Measurements from ENCODE around the gene SETMAR. TPM values are rescaled to one million over a fixed set of nuclear protein-coding genes. Genes with fewer than 3 reads are reported as not detected.

Gene SETMAR
- 25.3 and 25.6 TPM in 2 replicates for total RNA-seq (2021; fragmentation: NEBNext Ultra II Directional; extraction: Animal tissue kit (Norgen Biotek cat#: 25700))
- polyA plus RNA-seq (2011; rRNA removed), result 11.5 and 16.1 TPM in 2 replicates
- 18.0 TPM for polyA plus RNA-seq (2011; cell fraction: cytosol; rRNA removed)
- polyA plus RNA-seq (2011; cell fraction: nucleus; rRNA removed), result 20.7 TPM
- polyA plus RNA-seq (2012, experiment 1 of 2), result 20.6 to 28.5 TPM (median 24.0 TPM) in 4 replicates
- polyA plus RNA-seq (2012, experiment 2 of 2), result 2.6 TPM
- polyA plus RNA-seq (2013, experiment 1 of 2), result 22.2 TPM
- 19.2 TPM for polyA plus RNA-seq (2013, experiment 2 of 2)
- 35.3 and 39.6 TPM in 2 replicates for polyA minus RNA-seq (2011; rRNA and poly(A)+ RNA removed)
- polyA minus RNA-seq (2011; cell fraction: cytosol; rRNA and poly(A)+ RNA removed), result 11.8 TPM
- polyA minus RNA-seq (2011; cell fraction: nucleus; rRNA and poly(A)+ RNA removed), result 72.1 TPM
- long read RNA-seq, experiment 1, transcript SETMAR-201 (3 exons, 2,443 nt), result major isoform, 7 of 28 reads
- long read RNA-seq, experiment 1, partial matches to known transcripts, result 13 of 28 reads
- long read RNA-seq, experiment 1, other reads (novel, unspliced or antisense), result 6 of 28 reads
- long read RNA-seq, experiment 2, partial matches to known transcripts, result 0 of 11 reads
- long read RNA-seq, experiment 2, other reads (novel, unspliced or antisense), result 5 of 11 reads

GRCh38 chr3:4303187-4304123, at the start of gene SETMAR:
SETMAR (plus strand) TSS chr3:4303369; CDS start chr3:4303371, 2 bp downstream.
- Histone ChIP-seq H4K91ac (replicated peaks; ENCODE audit: insufficient read length, low read length) (peak within 1 kb of the TSS; percentile 83), H3K23ac (ENCODE audit: insufficient read length) (no peak within 1 kb of the TSS), H4K20me1 (replicated peaks in 1 of 2; ENCODE audit: control insufficient read depth in 1 of 2, insufficient read depth in 2 of 2, low read length in 2 of 2) (no peaks in the 10 kb centered on the region), H3K4me1 (replicated peaks in 1 of 4; ENCODE audit: control insufficient read depth in 3 of 4, insufficient read depth in 4 of 4, low read length in 3 of 4) (peaks cover 0 to 3% (median under 1%) of the 10 kb centered on the region in 4 experiments; a peak in 4 of 7 replicates), H2BK15ac (ENCODE audit: low read length) (peak within 1 kb of the TSS; percentile 18; the same call in 1 of the 2 replicates), H3K4me3 (ENCODE audit: extremely low read depth in 1 of 4, insufficient read depth in 2 of 4, low read depth in 3 of 4, low read length in 4 of 4) (peak within 1 kb of the TSS; percentile 60 to 93 (median 82)), H3K56ac (replicated peaks; ENCODE audit: insufficient read length, low read depth, low read length) (peak within 1 kb of the TSS; percentile 83), H2BK5ac (ENCODE audit: low read depth, low read length) (peak within 1 kb of the TSS; percentile 97), H3K9ac (replicated peaks in 1 of 4; ENCODE audit: extremely low read depth in 1 of 4, low read depth in 3 of 4, low read length in 3 of 4) (peak within 1 kb of the TSS; percentile 86 to 94 (median 92)), H3K14ac (ENCODE audit: insufficient read length) (no peak within 1 kb of the TSS), H3K4me2 (ENCODE audit: insufficient read depth in 1 of 2, low read depth in 2 of 2, low read length in 2 of 2) (peak within 1 kb of the TSS; percentile 84 to 86), H2AK5ac (ENCODE audit: low read depth, low read length) (no peak within 1 kb of the TSS; the same call in 1 of the 2 replicates), H3K9me3 (ENCODE audit: insufficient read depth in 2 of 2, low read depth in 1 of 2, low read length in 1 of 2) (no peaks in the 10 kb centered on the region), H3K79me2 (ENCODE audit: control insufficient read depth in 1 of 2, insufficient read depth in 2 of 2, low read length in 2 of 2) (peaks cover 0 to 17% of the 10 kb centered on the region in 2 experiments; a peak in 2 of 4 replicates), H4K5ac (ENCODE audit: insufficient read length, low read depth, low read length) (peak within 1 kb of the TSS; percentile 84), H3K4ac (replicated peaks; ENCODE audit: insufficient read length, low read depth, low read length) (peak within 1 kb of the TSS; percentile 16), H3K79me1 (ENCODE audit: low read depth, low read length) (no peaks in the 10 kb centered on the region), H3K18ac (ENCODE audit: extremely low read depth, low read length) (peak within 1 kb of the TSS; percentile 94), H2BK12ac (ENCODE audit: low read depth, low read length) (peak within 1 kb of the TSS; percentile 68), H2BK20ac (ENCODE audit: low read length) (no peak within 1 kb of the TSS), H3K36me3 (ENCODE audit: control insufficient read depth in 2 of 4, insufficient read depth in 4 of 4, low read length in 3 of 4) (peaks cover 0 to 11% (median 2%) of the 10 kb centered on the region in 4 experiments; a peak in 2 of 8 replicates), H2AFZ (ENCODE audit: low read length) (peak within 1 kb of the TSS; percentile 99), H3K23me2 (ENCODE audit: low read depth, low read length) (peaks cover 7% of the 10 kb centered on the region), H2BK120ac (replicated peaks; ENCODE audit: low read depth, low read length) (peak within 1 kb of the TSS; percentile 61), H4K8ac (ENCODE audit: extremely low read depth, insufficient read depth, low read length) (peak within 1 kb of the TSS; percentile 97), H3K27me3 (replicated peaks in 1 of 4; ENCODE audit: control insufficient read depth in 3 of 4, extremely low read depth in 1 of 4, insufficient read depth in 3 of 4, low read length in 3 of 4) (no peaks in the 10 kb centered on the region), H3K27ac (ENCODE audit: low read depth, low read length) (peak within 1 kb of the TSS; percentile 78)
- ChIA-PET CTCF (ENCODE audit: partially characterized antibody) (interaction anchor here (1.3 to 1.5 kb wide), 2 partner anchors 12 to 330 kb away, joined by 4 read pairs; no protein-coding TSS in a partner anchor), POLR2A (ENCODE audit: partially characterized antibody) (interaction anchor here (0.8 to 1.6 kb wide), 2 partner anchors 11 to 1110 kb away, joined by 3 to 6 read pairs; no protein-coding TSS in a partner anchor)
- 5% methylated on average over 60 of the region's 62 CpGs; no CpG with 5 or more reads in 1 of the 2 experiments for WGBS, 2 experiments (ENCODE audit: extremely low coverage in 1 of 2, insufficient coverage in 1 of 2, insufficient read length in 1 of 2, insufficient replicate concordance in 2 of 2, low coverage in 1 of 2, low lambda C conversion rate in 2 of 2, missing lambda C conversion rate in 1 of 2)
- FAIRE-seq (peak; percentile 90), DNase-seq (ENCODE audit: low read depth in 1 of 2, low spot score in 2 of 2) (peak; percentile 62 to 93)
- peak; percentile 49 for TF ChIP-seq TAF7 (optimal IDR thresholded peaks at IDR 0.05; ENCODE audit: borderline replicate concordance, low read depth, low read length)
- TF ChIP-seq FOSL1 (IDR thresholded peaks at IDR 0.05; ENCODE audit: insufficient read depth, low read depth, low read length), result no peak
- TF ChIP-seq BACH1 (IDR thresholded peaks at IDR 0.05; ENCODE audit: low read length), result peak; percentile 80; the same call in 1 of the 2 replicates
- TF ChIP-seq ATF3 (IDR thresholded peaks at IDR 0.05; ENCODE audit: insufficient read depth, low read depth, low read length), result 0 out of 2 replicates have a peak, but pooled peaks have one; percentile 0
- TF ChIP-seq SAP30 (IDR thresholded peaks at IDR 0.05; ENCODE audit: insufficient read depth, insufficient replicate concordance, low read length), result peak; percentile 25
- 0 out of 2 replicates have a peak, but pooled peaks have one; percentile 61 for TF ChIP-seq GTF2F1 (IDR thresholded peaks at IDR 0.05; ENCODE audit: borderline replicate concordance, low read depth, low read length)
